ENCODE results near the gene PYCR2. TPM values are rescaled to one million over a fixed set of nuclear protein-coding genes. Genes with fewer than 3 reads are reported as not detected.

Gene PYCR2
- total and polyA plus RNA-seq, 10 of the 15 experiments (the other 5 are each of a cell fraction or from before 2014, with no cell fraction given): 1.7 to 81.8 (median 54.9) TPM

GRCh38 chr1:225923692-225924555, at the start of gene PYCR2 (continued):
- TF ChIP-seq SP1 (IDR thresholded peaks at IDR 0.05; ENCODE audit: low read depth, low read length): peak; percentile 94
- TF ChIP-seq CBFB (IDR thresholded peaks at IDR 0.05; ENCODE audit: low read depth): peak; percentile 48; the same call in 1 of the 2 replicates
- peak; percentile 55; the same call in 1 of the 2 replicates for TF ChIP-seq ZNF687 (IDR thresholded peaks at IDR 0.05)
- peak; percentile 92 for TF ChIP-seq USF1 (IDR thresholded peaks at IDR 0.05; ENCODE audit: borderline replicate concordance, extremely low read length, insufficient read depth, low read depth, low read length)

GRCh38 chr1:225973158-225973557, 49.1 kb upstream of the PYCR2 start:
- CTCF ChIA-PET: interaction anchor here (0.9 to 9.2 kb wide), 7 partner anchors 11 to 497 kb away, joined by 3 to 55 read pairs (median 3); partner anchors contain the start of gene SRP9
- in situ Hi-C loops (cut with MboI): no loop called here
- BruUV-seq (replicated peaks): no TSS peak
- no peak for FAIRE-seq
- Histone ChIP-seq H3K4me3 (no peak overlapping the region), H3K4me1 (ENCODE audit: control insufficient read depth, insufficient read depth, low read length) (0 out of 2 replicates have a peak, but pooled peaks cover 5% of the 10 kb centered on the region), H3K79me2 (ENCODE audit: control insufficient read depth, insufficient read depth, low read length) (no peaks in the 10 kb centered on the region), H3K27me3 (replicated peaks in 1 of 2; ENCODE audit: control insufficient read depth in 2 of 2, insufficient read depth in 2 of 2, low read length in 1 of 2) (no peaks in the 10 kb centered on the region), H3K9ac (ENCODE audit: control insufficient read depth, insufficient read depth, low read length) (no peak overlapping the region), H3K36me3 (ENCODE audit: control insufficient read depth in 2 of 2, insufficient read depth in 2 of 2, low read length in 1 of 2) (peaks cover 0 to 2% of the 10 kb centered on the region in 2 experiments; a peak in 1 of 4 replicates), H2AFZ (ENCODE audit: control insufficient read depth, low read depth, low read length) (no peak overlapping the region), H3K27ac (ENCODE audit: control insufficient read depth, insufficient read depth) (no peak overlapping the region), H4K20me1 (ENCODE audit: control insufficient read depth, insufficient read depth) (no peaks in the 10 kb centered on the region), H3K9me3 (replicated peaks; ENCODE audit: control insufficient read depth, insufficient read depth, low read length) (no peaks in the 10 kb centered on the region), H3K4me2 (ENCODE audit: control insufficient read depth, insufficient read depth) (no peak overlapping the region)
- SMC1A ChIA-PET (ENCODE audit: uncharacterized antibody, unreplicated experiment): interaction anchor here (1.0 to 1.1 kb wide), 2 partner anchors 10 to 495 kb away, joined by 3 read pairs; no protein-coding TSS in a partner anchor
- intact Hi-C loops (cut with micrococcal nuclease; ENCODE audit: unreplicated experiment): no loop called here
- RAD21 ChIA-PET (ENCODE audit: unreplicated experiment): interaction anchor here (0.8 kb wide), 1 partner anchor 14 kb away, joined by 3 read pairs; no protein-coding TSS in a partner anchor
- no peak for ATAC-seq
- 60% methylated on average over 5 of the region's 5 CpGs for WGBS (ENCODE audit: insufficient coverage, insufficient replicate concordance, low lambda C conversion rate, missing lambda C conversion rate)
- DNase-seq (ENCODE audit: low read depth, low spot score): no peak
- POLR2A ChIA-PET: no interaction called here
- TF ChIP-seq SRF (IDR thresholded peaks at IDR 0.05; ENCODE audit: low read depth in 2 of 2, low read length in 2 of 2): no peak
- TF ChIP-seq ZZZ3 (IDR thresholded peaks at IDR 0.05; ENCODE audit: control insufficient read depth, insufficient read length, low read depth): no peak
- TF ChIP-seq RB1 (IDR thresholded peaks at IDR 0.05; ENCODE audit: borderline replicate concordance): no peak
- no peak for TF ChIP-seq PAX5 (IDR thresholded peaks at IDR 0.05; ENCODE audit: borderline replicate concordance, low read depth, low read length)
- TF ChIP-seq ZBED1 (IDR thresholded peaks at IDR 0.05; ENCODE audit: borderline replicate concordance): no peak
- no peak for TF ChIP-seq CEBPB (IDR thresholded peaks at IDR 0.05; ENCODE audit: borderline replicate concordance in 1 of 2, low read depth in 2 of 2, low read length in 2 of 2)
- TF ChIP-seq BACH1 (IDR thresholded peaks at IDR 0.05; ENCODE audit: borderline replicate concordance): no peak
- TF ChIP-seq E4F1 (IDR thresholded peaks at IDR 0.05; ENCODE audit: borderline replicate concordance, partially characterized antibody): no peak
